Aorta (tissue), 5 donors: ENCODE measurements around the gene DENND4B. TPM values are rescaled to one million over a fixed set of nuclear protein-coding genes. Genes with fewer than 3 reads are reported as not detected.

Experiments
- ATAC-seq: fragments of 200-7000 bp; cut with Tn5 transposase; one replicate; pipeline ENCODE4 v1.9.1; 2022; ENCODE audit warnings: moderate library complexity; ENCODE audit not compliant: low FRiP score
- DNase-seq, 2 donors: peaks; one replicate each; pipeline ENCODE4 v3.0.0-alpha.2; 2020
- H3K27ac ChIP-seq, 2 donors: one replicate each; pipeline ENCODE4 v1.5.1; 2013; ENCODE audit warnings: low read length in 2 of 2, mild to moderate bottlenecking in 2 of 2, moderate library complexity in 2 of 2, control low read depth in 1 of 2, inconsistent platforms in 1 of 2, low read depth in 1 of 2
- H3K27me3 ChIP-seq, 2 donors: one replicate each; pipeline ENCODE4 v1.6.1; 2013; ENCODE audit warnings: control low read depth in 1 of 2, low read length in 1 of 2, mild to moderate bottlenecking in 1 of 2, moderate library complexity in 1 of 2; ENCODE audit not compliant: insufficient read depth in 2 of 2, control insufficient read depth in 1 of 2
- H3K36me3 ChIP-seq, 2 donors: one replicate each; pipeline ENCODE4 v1.6.1; 2013; ENCODE audit warnings: control low read depth in 1 of 2, low read length in 1 of 2, mild to moderate bottlenecking in 1 of 2; ENCODE audit not compliant: insufficient read depth in 2 of 2, control insufficient read depth in 1 of 2
- H3K4me1 ChIP-seq, 2 donors: one replicate each; pipeline ENCODE4 v1.6.1; 2013; ENCODE audit warnings: low read length in 2 of 2, control low read depth in 1 of 2, mild to moderate bottlenecking in 1 of 2, moderate library complexity in 1 of 2; ENCODE audit not compliant: insufficient read depth in 2 of 2, control insufficient read depth in 1 of 2
- H3K4me3 ChIP-seq, 2 donors: one replicate each; pipeline ENCODE4 v1.5.1; 2013; ENCODE audit warnings: low read length in 2 of 2, control low read depth in 1 of 2, mild to moderate bottlenecking in 1 of 2
- H3K9me3 ChIP-seq: one replicate; pipeline ENCODE4 v1.6.1; 2013; ENCODE audit warnings: mild to moderate bottlenecking, low read length; ENCODE audit not compliant: control insufficient read depth
- WGBS, 2 donors: extraction: QIAGEN DNeasy Blood & Tissue Kit; methylation state at CpG; one replicate each; pipeline ENCODE4 v1.1.7; 2013; 5-methylcytosine and 5-hydroxymethylcytosine counted together
- intact Hi-C, 2 donors: fragments of 100-400 bp; cut with DNase I; formaldehyde crosslinking; loops; one replicate each; pipeline versions ENCODE4 v1.14.2 to v1.15.0; 2022
- long read RNA-seq, 2 donors: library from polyadenylated mRNA; unstranded; transcript quantifications; one replicate each; pipeline ENCODE4 v2.0.0, GENCODE V29; 2020 to 2021
- polyA plus RNA-seq, 2 donors: library from polyadenylated mRNA; stranded (reverse); fragments of 200-250 nt; gene quantifications; one replicate each; pipeline ENCODE4 v1.2.3, GENCODE V29; 2013
- total RNA-seq, 2 donors: library from RNA; stranded (reverse); fragmentation: NEBNext Ultra II Directional; extraction: Animal tissue kit (Norgen Biotek cat#: 25700); gene quantifications; one replicate each; pipeline ENCODE4 v1.2.1, GENCODE V29; 2021
- donor health status: healthy with polysubstance abuse.
- donor health status: Bipolar disorder and iron deficiency.
- donor health status: DM: no; HTN: no; CAD: no.
- donor health status: DM: no; HTN: no; CAD: no.
- donor health status: DM: yes; HTN: yes; CAD: no.

Gene DENND4B, protein sequence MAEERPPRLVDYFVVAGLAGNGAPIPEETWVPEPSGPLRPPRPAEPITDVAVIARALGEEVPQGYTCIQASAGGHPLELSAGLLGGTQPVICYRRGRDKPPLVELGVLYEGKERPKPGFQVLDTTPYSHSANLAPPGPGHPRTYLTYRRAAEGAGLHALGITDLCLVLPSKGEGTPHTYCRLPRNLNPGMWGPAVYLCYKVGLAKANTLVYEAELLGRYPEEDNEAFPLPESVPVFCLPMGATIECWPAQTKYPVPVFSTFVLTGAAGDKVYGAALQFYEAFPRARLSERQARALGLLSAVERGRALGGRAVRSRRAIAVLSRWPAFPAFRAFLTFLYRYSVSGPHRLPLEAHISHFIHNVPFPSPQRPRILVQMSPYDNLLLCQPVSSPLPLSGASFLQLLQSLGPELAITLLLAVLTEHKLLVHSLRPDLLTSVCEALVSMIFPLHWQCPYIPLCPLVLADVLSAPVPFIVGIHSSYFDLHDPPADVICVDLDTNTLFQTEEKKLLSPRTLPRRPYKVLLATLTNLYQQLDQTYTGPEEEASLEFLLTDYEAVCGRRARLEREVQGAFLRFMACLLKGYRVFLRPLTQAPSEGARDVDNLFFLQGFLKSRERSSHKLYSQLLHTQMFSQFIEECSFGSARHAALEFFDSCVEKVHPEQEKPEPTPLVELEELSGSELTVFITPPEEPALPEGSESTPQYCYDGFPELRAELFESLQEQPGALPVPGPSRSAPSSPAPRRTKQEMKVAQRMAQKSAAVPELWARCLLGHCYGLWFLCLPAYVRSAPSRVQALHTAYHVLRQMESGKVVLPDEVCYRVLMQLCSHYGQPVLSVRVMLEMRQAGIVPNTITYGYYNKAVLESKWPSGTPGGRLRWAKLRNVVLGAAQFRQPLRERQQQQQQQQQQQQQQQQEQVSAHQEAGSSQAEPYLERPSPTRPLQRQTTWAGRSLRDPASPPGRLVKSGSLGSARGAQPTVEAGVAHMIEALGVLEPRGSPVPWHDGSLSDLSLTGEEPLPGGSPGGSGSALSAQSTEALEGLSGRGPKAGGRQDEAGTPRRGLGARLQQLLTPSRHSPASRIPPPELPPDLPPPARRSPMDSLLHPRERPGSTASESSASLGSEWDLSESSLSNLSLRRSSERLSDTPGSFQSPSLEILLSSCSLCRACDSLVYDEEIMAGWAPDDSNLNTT (N-terminal part only)
- total RNA-seq (10 to 100 TPM; 45.7 to 94.7 TPM), polyA plus RNA-seq (10 to 100 TPM in 1 of 2 donors, 1 to 10 TPM in 1; 6.6 to 34.6 TPM)
- long read RNA-seq, donor 1, partial matches to known transcripts, result 23 of 29 reads
- long read RNA-seq, donor 1, other reads (novel, unspliced or antisense), result 6 of 29 reads
- long read RNA-seq, donor 2, partial matches to known transcripts, result 15 of 26 reads
- long read RNA-seq, donor 2, other reads (novel, unspliced or antisense), result 11 of 26 reads

DNA sequence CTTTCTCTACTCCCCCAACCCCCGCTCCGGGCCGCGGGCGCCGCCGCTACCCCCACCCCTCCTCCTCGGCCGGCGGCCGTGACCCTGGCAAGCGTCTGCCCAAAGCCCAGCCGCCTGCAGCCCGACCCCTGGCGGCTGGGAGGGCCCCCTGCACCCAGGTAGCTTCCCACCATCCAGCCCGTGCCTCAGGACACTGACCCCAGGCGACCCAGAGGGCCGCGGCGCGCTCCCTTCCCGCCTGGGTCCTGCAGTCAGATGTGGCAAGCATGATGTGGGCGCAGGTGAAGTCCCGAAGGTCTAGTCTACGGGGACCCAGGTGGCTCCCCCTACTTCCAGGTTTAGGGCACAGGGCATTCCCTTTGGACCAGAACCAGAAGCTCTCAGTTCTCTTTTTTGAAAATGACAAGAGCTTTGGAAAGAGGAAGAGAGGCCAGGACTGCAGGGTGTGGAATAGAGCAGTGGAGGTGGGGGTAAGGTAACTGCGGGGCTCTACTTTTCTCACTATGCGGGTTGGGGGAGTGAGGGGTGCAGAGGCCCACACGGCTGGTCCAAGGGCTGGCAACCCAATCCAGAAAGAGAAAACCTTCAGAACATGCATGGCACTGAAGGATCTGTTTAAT is at the start of gene DENND4B:
TSS of gene DENND4B (minus strand) at position 97 of the 620 bp plus-strand sequence. CDS start 2,344 bp downstream, outside the sequence.
- Histone ChIP-seq H3K4me3 (peak within 1 kb of the TSS; percentile 93 to 97), H3K27ac (peak within 1 kb of the TSS; percentile 47 to 76), H3K9me3 (no peaks in the 10 kb centered on the region), H3K4me1 (no peaks in the 10 kb centered on the region), H3K36me3 (peaks cover 7 to 9% of the 10 kb centered on the region in 2 donors), H3K27me3 (no peaks in the 10 kb centered on the region)
- WGBS, 2 donors, result 8% methylated on average over 26 to 28 of the region's 28 CpGs
- DNase-seq, result peak; percentile 92 to 94
- intact Hi-C loops, result loop anchor here (2.0 to 5.0 kb wide), 3 partner anchors 36 to 149 kb away; no protein-coding TSS in a partner anchor
- peak; percentile 92 for ATAC-seq

DNA sequence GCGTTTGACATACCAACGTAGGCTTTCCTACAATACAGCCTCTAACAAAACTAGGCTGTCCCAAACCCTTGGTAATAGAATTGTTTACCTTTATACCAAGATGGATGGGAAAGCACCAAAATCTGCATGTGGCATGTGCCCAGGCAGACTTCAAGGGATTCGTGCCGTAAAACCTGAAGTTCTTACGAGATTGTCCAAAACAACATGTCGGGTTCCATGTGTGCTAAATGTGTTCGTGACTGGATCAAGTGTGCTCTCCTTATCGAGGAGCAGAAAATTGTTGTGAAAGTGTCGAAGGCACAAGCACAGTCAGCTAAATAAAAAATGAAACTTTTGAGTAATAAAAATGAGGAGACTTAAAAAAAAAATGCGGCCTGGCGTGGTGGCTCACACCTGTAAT is 49.1 kb upstream of the DENND4B start:
- Histone ChIP-seq H3K27me3 (no peaks in the 10 kb centered on the region), H3K4me1 (peaks cover 0 to 10% of the 10 kb centered on the region in 2 donors), H3K36me3 (peaks cover 0 to 3% of the 10 kb centered on the region in 2 donors), H3K27ac (no peak overlapping the region), H3K4me3 (no peak overlapping the region), H3K9me3 (no peaks in the 10 kb centered on the region)
- DNase-seq (no peak), ATAC-seq (no peak)
- 91 to 94% methylated on average over 11 of the region's 11 CpGs for WGBS, 2 donors
- intact Hi-C loops, result no loop called here

DNA sequence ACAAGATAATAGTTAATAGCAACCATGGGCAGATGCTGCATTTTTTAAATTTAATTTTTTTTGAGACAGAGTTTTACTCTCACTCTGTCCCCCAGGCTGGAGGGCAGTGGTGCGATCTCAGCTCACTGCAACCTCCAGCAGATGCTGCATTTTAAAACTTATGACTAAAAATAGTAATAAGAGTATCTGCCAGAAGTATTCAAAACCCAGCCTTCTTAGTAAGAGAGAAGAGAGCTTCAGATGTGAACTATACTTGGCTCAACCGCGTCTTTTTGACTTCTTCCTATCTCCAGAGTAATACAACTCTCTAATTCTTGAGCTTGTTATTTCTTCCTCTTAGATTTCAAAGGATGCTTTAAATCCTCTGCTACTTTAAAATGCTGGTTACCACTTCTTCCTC is 48.7 kb upstream of the DENND4B start:
- no peaks in the 10 kb centered on the region for H3K9me3 ChIP-seq
- no peak overlapping the region for H3K4me3 ChIP-seq
- peaks cover 0 to 10% of the 10 kb centered on the region in 2 donors for H3K4me1 ChIP-seq
- peaks cover 0 to 3% of the 10 kb centered on the region in 2 donors for H3K36me3 ChIP-seq
- H3K27me3 ChIP-seq, result no peaks in the 10 kb centered on the region
- H3K27ac ChIP-seq, result no peak overlapping the region
- 86 to 92% methylated on average over 3 of the region's 3 CpGs for WGBS, 2 donors
- intact Hi-C loops, result no loop called here
- DNase-seq (no peak), ATAC-seq (no peak)

DNA sequence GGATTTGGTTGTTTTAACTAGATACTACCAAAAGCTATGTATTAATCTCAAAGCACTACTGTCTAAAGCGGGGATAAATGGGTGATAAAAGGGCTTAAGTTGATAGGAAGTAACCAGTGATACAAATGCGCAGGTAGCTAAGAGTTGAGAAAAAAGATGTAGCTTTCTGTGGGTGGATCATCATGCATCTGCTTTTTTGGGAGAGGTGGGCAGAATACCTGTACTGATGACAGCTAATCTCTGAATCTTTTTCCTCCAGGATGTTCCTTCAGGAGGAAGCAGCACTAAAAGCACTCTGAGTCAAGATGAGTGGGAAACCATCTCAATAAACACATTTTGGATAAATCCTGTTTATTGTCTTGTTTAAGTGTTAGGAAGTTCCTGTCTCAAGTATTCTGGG is 45.3 kb upstream of the DENND4B start:
- ATAC-seq (no peak), DNase-seq (no peak)
- H3K4me3 ChIP-seq, result peak overlapping the region in 1 of 2 donors; percentile 98
- no peaks in the 10 kb centered on the region for H3K27me3 ChIP-seq
- WGBS, 2 donors, result 94% methylated on average over 2 of the region's 2 CpGs
- peaks cover 0 to 3% of the 10 kb centered on the region in 2 donors for H3K36me3 ChIP-seq
- intact Hi-C loops, result loop anchor here in 1 of 2 donors (5.0 kb wide), 1 partner anchor 280 kb away; the partner anchor contains the start of gene HAX1
- H3K9me3 ChIP-seq, result no peaks in the 10 kb centered on the region
- peaks cover 0 to 10% of the 10 kb centered on the region in 2 donors for H3K4me1 ChIP-seq
- H3K27ac ChIP-seq, result no peak overlapping the region

DNA sequence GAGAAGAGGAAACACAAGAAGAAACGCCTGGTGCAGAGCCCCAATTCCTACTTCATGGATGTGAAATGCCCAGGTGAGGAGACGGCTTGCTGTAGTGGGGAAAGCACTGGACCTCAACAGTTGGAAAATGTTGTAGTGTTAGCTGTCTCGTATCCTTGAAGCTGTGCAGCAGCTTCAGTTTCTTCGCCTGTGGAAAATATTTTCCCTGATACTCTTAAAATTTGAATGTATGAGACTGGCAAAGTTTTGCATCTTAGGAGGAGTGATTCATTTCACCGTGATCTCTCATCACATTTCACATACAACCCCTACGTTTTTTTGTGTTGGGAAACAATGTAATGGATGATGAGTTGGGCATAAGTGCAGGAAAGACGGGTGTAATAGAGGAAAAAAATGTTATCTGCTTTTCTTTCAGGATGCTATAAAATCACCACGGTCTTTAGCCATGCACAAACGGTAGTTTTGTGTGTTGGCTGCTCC is 44.7 kb upstream of the DENND4B start:
- Histone ChIP-seq H3K27me3 (no peaks in the 10 kb centered on the region), H3K36me3 (peaks cover 0 to 3% of the 10 kb centered on the region in 2 donors), H3K4me3 (peak overlapping the region; percentile 94 to 98), H3K27ac (peak overlapping the region in 1 of 2 donors; percentile 75), H3K9me3 (no peaks in the 10 kb centered on the region), H3K4me1 (peaks cover 2 to 10% of the 10 kb centered on the region in 2 donors)
- no peak for ATAC-seq
- intact Hi-C loops, result loop anchor here in 1 of 2 donors (5.0 kb wide), 1 partner anchor 281 kb away; the partner anchor contains the start of gene HAX1
- peak in 1 of 2 donors; percentile 3 for DNase-seq
- 11 to 13% methylated on average over 9 of the region's 9 CpGs for WGBS, 2 donors

DNA sequence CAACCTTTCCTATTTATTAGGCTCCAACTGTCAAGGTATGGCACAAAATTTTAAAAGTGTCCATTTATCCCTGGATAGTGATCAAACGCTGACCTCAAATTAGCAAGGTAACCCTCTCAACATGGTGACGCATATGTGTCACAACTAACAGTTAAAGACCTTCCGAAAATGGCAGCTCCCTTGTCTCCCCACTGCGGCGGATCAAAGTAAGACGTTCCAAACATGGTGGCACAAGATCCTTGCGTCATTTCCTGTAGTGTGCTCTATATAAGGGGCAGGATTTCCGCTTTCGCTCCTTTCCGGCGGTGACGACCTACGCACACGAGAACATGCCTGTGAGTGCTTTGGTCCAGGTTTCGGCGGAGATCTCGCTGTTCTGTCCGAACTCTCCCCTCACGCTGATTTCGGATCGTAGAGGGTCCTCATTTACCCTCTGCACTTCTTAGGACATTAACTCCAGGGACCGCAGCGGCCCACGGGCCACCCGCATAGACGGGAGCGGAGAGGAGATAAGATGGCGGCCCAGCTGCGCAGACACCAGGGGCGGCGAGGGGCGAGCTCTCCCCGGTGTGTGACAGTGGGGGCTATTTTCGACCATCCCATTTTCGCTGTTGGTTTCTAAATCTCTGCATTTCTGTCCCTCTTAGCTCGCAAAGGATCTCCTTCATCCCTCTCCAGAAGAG is 44.1 kb upstream of the DENND4B start, which contains the start of gene RPS27:
TSS of gene RPS27 (plus strand) at position 295 of the 683 bp plus-strand sequence. CDS start at position 330, 35 bp downstream.
- Histone ChIP-seq H3K4me3 (peak within 1 kb of the TSS; percentile 94 to 98), H3K4me1 (peaks cover 2 to 10% of the 10 kb centered on the region in 2 donors), H3K27ac (peak within 1 kb of the TSS in 1 of 2 donors; percentile 75), H3K27me3 (no peaks in the 10 kb centered on the region), H3K9me3 (no peaks in the 10 kb centered on the region), H3K36me3 (peaks cover 0 to 2% of the 10 kb centered on the region in 2 donors)
- intact Hi-C loops, result loop anchor here in 1 of 2 donors (5.0 kb wide), 1 partner anchor 282 kb away; the partner anchor contains the start of gene HAX1
- DNase-seq, result peak; percentile 89 to 94
- 0 to 1% methylated on average over 36 of the region's 36 CpGs for WGBS, 2 donors
- peak; percentile 88 for ATAC-seq

DNA sequence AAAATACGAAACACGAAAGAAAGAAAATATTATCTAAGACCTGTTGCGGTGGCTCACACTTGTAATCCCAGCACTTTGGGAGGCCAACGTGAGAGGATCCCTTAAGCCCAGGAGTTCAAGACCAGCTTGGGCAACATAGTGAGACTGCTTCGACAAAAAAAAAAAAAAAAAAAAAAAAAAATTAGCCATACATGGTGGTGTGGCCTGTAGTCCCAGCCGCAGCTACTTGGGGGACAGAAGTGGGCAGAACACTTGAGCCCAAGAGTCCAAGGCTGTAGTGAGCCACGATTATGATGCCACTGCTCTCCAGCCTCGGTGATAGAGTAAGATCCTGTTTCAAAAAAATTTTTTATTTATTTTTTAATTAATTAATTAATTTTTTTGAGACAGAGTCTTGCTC is 41.1 kb upstream of the DENND4B start:
- no peak overlapping the region for H3K27ac ChIP-seq
- intact Hi-C loops, result loop anchor here (2.0 to 10.0 kb wide), 7 partner anchors 63 to 633 kb away; partner anchors contain the start of genes GATAD2B (in 2 of the 2), ILF2 (in 1 of the 2), NPR1 (in 1 of the 2) and S100A9 (in 1 of the 2)

More for the DNA sequence above, 41.1 kb upstream of the DENND4B start:
- Histone ChIP-seq H3K9me3 (no peaks in the 10 kb centered on the region), H3K4me3 (no peak overlapping the region), H3K4me1 (peaks cover 3 to 7% of the 10 kb centered on the region in 2 donors), H3K36me3 (peaks cover 0 to under 1% of the 10 kb centered on the region in 2 donors), H3K27me3 (no peaks in the 10 kb centered on the region)
- WGBS, 2 donors, result 78 to 79% methylated on average over 8 of the region's 8 CpGs
- DNase-seq (peak in 1 of 2 donors; percentile 34), ATAC-seq (no peak)
